HG03175 (cell line): ENCODE results near the gene GTF3C2.
"Not testable (repeated sequence)": the region's sequence is repeated elsewhere in the genome, so short reads cannot be mapped to it uniquely, and the experiment has no call there.

Source experiments
- ATAC-seq: cut with Tn5 transposase; IDR thresholded peaks from one replicate; pipeline ENCODE4 v1.9.1; 2021; ENCODE audit warnings: mild to moderate bottlenecking, moderate library complexity; ENCODE audit not compliant: unreplicated experiment

GTF3C2 gene

DNA sequence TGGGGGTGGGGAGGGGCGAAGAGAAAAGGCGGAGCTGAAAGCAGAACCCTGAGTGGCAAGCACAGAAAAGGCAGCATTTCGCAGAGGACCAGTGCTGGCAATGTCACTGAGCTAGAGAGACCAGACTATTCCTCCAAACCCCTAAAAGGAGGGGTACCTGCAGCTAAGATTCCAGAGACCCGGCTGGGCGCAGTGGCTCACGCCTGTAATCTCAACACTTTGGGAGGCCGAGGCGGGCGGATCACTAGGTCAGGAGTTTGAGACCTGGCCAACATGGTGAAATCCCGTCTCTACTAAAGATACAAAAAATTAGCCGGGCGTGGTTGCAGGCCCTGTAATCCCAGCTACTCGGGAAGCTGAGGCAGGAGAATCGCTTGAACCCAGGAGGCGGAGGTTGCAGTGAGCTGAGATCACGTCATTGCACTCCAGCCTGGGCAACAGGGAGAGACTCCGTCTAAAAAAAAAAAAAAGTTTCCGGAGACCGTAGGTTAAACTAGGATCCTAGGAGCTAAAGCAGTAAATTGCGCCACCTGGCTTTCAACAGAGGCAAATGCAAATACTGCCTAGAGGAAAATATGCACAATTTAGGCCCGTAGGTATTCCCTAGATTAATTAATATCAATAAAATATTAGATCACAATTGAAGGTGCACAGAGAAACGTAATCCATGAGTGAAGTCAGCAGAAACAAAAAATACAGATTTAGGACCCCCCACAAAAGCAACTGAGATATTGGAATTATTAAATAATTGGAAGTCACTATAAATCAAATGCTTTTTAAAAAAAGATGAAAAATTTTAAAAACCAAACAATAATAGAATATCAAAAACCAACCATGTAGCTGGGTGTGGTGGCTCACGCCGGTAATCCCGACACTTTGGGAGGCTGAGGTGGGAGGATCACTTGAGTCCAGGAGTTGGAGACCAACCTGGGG lies 53.2 kb downstream of the GTF3C2 start:
- ATAC-seq = no peak

DNA sequence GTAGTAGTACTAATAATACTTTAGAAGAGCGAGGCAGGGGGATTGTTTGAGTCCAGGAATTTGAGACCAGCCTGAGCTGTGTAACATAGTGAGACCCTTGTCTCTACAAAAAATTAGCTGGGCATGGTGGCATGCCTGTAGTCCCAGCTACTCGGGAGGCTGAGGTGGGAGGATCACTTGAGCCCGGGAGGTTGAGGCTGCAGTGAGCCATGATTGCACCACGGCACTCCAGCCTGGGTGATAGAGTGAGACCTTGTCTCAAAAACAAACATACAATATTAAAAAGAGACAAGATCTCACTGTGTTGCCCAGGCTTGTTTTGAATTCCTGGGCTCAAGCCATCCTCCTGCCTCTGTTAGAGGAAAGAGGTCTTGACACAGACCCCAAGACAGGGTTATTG lies 56.0 kb downstream of the GTF3C2 start:
- ATAC-seq = not testable (repeated sequence)

DNA sequence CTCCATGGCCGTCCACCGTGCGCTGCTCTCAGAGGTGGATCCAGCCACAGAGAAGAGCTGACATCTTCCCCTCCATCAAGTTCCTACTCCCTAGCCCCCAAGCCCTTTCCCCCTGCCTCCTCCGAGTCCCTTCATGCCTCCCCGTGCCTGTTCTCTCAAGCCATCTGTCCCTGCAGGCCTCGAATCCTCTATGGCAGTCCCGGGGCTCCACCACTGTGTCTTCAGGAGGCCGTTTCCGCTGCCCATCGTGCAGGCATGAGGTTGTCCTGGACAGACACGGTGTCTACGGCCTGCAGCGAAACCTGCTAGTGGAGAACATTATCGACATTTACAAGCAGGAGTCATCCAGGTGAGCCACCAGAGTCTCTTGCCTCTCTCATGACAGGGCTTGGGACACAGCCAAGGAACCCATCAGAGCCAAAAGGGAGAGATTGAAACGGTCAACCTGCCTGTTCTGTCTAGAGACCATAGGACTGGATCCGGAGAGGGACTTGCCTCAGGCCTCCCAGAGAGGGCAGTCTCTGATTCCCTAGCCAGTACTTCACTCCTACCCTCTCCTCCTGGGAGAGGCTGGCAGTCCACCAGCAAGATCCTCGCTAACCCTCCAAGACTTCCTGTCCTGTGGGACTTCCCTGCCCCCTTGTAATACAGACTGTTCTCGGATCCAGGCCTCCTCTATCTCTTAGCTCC lies 58.0 kb downstream of the GTF3C2 start:
- ATAC-seq = no peak

DNA sequence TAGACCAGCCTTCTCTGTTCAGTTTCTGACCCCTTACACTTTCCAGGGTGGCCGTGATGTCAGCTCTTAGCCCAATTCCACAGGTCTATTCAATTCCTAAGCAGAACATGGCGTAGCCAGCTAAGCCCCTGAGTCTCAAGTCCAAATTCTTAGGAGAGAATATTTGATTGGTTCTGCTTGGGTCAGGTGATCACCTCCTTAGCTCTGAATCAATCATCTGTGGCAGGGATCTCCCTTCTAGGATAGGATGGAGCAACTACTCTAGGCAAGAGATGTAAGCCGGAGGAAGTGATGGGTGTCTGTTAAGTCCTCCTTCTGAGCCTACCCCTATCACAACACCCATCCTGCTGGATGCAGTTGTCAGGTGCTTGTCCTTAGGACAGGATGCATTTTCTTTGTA lies 59.4 kb downstream of the GTF3C2 start:
- no peak for ATAC-seq

DNA sequence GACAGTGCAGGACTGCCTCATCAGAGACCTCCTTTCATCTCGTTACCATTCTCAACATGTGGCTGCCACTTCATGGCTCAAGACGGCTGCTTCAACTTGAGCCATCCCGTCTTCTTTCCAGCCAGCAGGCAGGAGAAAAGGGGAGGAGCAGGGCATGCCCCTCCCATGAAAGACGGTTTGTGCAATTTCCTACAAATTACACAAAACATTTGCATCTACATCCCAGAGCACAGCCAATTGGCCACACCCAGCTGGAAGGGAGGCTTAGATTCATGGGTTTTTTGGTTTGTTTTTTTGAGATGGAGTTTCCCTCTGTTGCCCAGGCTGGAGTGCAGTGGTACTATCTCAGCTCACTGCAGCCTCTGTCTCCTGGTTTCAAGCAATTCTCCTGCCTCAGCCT lies 60.1 kb downstream of the GTF3C2 start:
- no peak for ATAC-seq

DNA sequence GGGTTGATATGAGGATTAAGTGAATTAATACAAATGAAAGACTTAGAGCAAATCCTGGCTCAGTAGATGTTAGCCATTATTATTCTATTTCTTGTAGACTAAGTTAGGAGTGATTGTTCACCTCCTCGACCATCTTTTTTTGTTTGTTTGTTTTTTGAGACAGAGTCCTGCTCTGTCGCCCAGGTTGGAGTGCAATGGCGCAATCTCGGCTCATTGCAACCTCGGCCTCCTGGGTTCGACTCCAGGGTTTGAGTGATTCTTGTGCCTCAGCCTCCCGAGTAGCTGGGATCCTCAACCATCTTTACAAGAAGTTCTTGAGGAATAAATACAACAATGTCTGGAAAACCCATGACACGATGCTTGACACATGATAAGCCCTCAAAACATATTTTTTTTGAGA lies 61.6 kb downstream of the GTF3C2 start:
- ATAC-seq = no peak

DNA sequence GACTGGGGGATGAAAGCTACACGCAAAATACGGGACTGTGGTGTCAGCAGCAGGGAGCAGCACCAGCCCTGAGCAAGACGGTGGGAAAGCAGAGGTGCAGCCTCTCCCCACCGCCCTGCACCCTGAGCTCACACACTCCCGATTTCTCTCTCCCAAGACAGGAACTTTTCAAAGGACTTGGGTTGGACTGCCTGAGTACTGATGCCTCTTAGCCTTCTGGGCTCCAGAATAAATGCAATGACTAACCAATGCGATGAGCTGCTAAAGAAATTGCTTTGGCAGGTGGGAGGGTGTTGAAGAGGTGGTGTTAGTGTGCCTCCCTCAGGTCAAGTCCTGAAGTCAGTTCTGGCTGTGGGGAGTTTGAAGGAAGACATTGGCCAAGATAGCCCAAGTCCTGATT lies 64.7 kb downstream of the GTF3C2 start:
- no peak for ATAC-seq

DNA sequence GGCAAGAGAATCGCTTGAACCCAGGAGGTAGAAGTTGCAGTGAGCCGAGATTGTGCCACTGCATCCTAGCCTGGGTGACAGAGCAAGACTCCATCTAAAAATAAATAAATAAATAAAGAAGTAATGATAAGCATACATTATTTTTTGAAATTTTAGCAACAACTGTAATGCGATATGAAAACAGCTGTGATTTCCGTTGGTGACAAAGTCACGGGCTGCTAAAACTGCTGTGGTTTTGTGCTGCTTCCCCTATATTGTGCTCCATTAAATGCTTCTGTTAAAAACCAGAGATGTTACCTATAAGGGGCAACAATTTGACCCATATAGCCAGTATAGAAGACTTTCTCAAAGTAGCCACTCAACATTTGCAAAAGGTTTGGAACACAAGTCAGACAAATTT lies 66.0 kb downstream of the GTF3C2 start:
- ATAC-seq = no peak

DNA sequence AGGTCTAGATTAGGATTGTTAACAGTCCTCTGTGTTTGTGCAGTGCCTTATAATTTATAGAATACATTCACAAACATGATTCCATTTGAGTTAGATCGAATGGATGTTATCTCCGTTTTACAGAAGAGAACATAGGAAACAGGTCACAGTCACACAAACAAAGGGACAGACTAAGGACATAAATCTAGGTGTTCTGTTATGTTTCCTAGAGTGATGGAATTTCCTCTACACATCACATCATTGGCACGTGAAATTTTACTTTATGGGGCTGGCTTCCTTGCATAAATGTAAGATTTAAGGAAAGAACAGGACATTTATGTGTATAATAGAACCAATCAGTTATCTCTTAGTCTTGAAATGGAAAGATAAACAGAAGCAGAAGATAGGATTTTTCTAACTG lies 68.0 kb downstream of the GTF3C2 start:
- no peak for ATAC-seq

DNA sequence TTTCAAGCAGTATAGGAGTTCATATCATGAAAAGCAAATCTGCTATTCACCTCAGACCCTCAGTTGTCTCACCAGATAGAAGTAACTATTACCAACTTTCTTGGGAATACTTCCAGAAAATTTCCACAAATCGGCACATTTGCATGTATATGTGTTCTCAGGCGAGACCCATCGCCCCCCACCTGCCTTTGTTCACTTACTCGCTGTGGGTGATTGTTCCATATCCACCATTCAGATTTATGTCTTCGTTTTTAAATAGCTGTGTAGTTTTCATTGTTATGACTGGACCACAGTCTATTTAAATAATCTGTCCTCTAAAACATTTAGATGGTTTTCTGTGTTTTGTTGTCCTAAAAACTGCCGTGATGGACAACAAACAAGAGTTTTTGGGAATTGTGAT lies 71.1 kb downstream of the GTF3C2 start:
- no peak for ATAC-seq

DNA sequence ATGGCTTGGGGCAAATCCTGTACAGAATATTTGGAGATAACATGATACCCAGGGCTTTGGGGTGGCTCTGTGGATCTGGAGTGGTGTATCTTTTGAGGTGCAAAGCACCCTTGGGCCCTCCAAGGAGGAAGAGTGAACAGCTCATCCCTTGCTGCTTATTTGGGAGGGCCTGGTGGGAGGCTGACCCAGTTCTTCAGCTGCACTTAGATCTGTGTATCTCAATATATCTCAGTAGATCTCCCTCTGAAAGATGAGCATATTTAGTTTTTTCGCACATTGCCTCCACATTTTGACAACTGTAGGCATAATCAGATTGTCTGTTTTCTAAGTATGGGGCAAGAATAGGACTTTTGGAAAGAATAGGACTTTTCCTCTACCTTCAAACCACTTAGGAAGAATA lies 71.6 kb downstream of the GTF3C2 start:
- no peak for ATAC-seq

DNA sequence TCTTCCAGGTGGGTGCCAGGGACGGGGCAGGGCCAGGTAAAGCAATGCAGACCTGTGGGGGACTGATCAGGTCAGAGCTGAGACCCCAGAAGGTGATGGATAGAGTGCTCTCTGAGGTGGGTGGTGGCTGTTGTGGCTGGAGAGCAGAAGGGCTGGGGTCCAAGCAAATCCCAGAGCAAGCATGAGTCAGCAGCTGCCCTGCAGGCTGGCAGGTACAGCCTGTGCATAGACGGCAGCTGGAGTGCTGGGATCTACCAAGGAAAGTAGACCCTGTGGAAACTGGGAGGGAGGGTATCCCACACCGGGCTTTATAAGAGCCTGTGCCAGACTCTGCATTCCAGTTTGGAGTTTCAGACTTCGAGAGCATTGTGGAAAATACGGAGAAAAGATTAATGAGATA lies 73.7 kb downstream of the GTF3C2 start:
- ATAC-seq = no peak

DNA sequence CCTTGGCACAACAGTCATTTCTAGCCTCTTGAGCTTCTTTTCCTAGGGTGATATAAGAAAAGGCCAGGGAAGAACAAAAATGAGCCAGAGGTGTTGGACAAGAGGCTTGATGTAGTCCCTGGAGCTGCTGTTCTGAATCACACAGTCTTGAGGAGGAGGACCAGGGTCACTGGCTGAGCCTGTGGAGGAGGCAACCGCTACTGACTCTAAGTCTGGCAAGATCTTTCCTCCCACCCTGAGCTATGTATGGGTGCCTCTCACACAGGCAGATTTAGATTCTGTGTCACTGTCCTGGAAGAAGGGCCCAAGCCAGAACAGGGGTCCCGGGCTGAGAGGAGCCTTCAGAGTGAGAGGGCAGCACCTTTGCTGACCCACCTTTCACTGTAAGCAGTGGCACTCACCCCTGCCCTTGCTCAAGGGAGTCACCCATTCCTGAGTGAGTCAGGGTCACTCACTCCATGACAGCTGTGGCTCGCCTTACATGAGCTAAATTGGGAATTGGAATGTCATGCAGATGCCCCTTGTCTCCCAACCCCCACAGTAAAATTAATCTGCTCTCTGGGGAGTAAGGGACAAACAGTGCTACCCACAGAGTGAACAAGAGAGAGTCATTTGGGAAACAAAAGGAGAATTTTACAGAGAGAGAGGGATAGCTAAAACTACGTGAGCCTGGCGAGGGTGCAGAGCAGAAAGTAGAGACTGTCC lies 74.6 kb downstream of the GTF3C2 start, which contains the start of gene TRIM54:
Gene TRIM54 (plus strand): TSS at position 575 of the 705 bp plus-strand sequence. CDS start 303 bp downstream, outside the sequence.
- ATAC-seq = no peak

DNA sequence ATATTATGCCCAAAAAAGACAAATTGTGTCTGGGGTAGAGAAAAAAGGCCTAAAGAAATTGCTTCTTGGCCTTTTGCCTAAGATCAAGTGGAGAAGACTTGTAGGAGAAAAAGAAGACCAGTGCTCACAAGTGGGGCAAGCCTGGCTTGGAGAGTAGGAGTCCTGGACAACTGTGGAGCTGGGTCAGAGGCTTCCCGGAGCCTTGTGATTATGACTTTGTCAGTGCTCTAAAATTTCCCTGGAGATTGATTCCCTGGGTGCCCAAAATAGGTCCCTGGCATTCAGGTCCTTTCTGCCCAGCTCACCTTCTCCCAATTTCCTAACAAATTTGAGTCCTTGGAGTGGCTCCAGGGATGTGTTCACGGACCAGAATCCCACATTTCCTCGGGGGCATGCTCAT lies 75.1 kb downstream of the GTF3C2 start:
- ATAC-seq = no peak

DNA sequence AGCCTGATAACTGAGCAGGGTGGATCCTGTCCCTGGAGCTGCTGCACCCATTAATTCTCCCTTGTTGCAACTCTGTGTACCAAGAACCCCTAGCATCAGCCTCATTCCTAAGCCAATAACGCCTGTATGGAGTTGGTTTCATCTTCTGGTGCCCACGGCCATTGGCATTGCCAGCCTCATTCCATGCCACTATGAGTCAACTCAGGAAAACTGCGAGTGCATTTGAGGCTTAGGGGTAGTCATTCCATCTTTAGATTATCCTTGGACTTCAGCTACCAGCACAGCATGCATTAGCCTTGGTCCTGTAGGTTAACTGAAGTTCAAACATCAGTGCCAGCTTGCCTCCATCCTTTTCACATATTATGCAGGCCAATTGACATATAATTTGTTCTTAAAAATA lies 75.7 kb downstream of the GTF3C2 start:
- no peak for ATAC-seq

DNA sequence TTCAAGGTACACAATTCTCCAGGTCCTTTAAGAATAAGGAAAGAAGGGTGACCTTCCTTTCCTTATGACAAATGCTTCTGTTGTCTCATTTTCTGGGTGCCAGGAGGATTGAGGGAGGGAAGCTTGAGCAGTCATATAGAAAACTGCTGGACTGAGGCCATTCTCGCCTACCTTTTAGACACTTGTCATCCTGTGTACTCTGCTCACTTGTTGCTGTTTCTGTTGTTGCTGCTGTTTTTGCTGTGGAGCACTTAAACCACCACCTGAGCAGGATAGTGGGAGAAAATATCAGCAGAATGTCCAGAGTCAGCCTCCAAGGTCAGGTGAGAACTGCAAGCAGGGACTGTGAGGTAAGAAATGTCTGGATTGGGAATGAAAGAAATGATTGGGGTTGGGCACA lies 78.6 kb downstream of the GTF3C2 start:
- ATAC-seq = no peak
